IMR-90 (cell line): ENCODE data around the gene MRC1. TPM values are rescaled to one million over a fixed set of nuclear protein-coding genes. Genes with fewer than 3 reads are reported as not detected.

Experiments
- ATAC-seq: fragments of 200-7000 bp; cut with Tn5 transposase; 2 replicates; pipeline ENCODE4 v1.9.1; 2020; ENCODE audit warnings: low read depth, mild to moderate bottlenecking, moderate library complexity
- BruUV-seq: library from RNA; stranded (reverse); fragments of 400-500 nt; replicated peaks from 2 replicates; lab custom pipeline; 2021; lab: Mats Ljungman, UMichigan
- CTCF ChIA-PET: fragments of 300-600 bp; formaldehyde crosslinking; extraction: SDS; loops from one replicate; lab custom pipeline; 2021; ENCODE audit warnings: antibody characterized with exemption; lab: Yijun Ruan, JAX
- POLR2A ChIA-PET: fragments of 300-600 bp; sonication (Branson Sonifier 250); formaldehyde crosslinking; loops from one replicate; lab custom pipeline; 2022; ENCODE audit warnings: antibody characterized with exemption; ENCODE audit not compliant: unreplicated experiment; lab: Charles Lee
- DNase-seq: peaks from one replicate; pipeline ENCODE4 v3.0.0; 2013
- H2AFZ ChIP-seq: replicated peaks from 2 replicates; pipeline ENCODE3; 2013; ENCODE audit warnings: low read length, mild to moderate bottlenecking; ENCODE audit not compliant: poor library complexity
- H2AK5ac ChIP-seq: 2 replicates; pipeline ENCODE4 v1.6.1; 2013; ENCODE audit warnings: low read depth, low read length, inconsistent platforms
- H2AK9ac ChIP-seq: replicated peaks from 2 replicates; pipeline ENCODE3; 2013; ENCODE audit warnings: mild to moderate bottlenecking, low read depth, low read length, moderate library complexity; ENCODE audit not compliant: poor library complexity
- H2BK120ac ChIP-seq: 2 replicates; pipeline ENCODE4 v1.6.1; 2013; ENCODE audit warnings: low read depth, low read length, inconsistent platforms
- H2BK15ac ChIP-seq: 3 replicates; pipeline ENCODE4 v1.6.1; 2013; ENCODE audit warnings: low read depth, low read length, inconsistent platforms
- H2BK20ac ChIP-seq: 2 replicates; pipeline ENCODE4 v1.6.1; 2013; ENCODE audit warnings: low read depth, mild to moderate bottlenecking, inconsistent platforms, low read length, moderate library complexity
- H2BK5ac ChIP-seq: 2 replicates; pipeline ENCODE4 v1.6.1; 2013; ENCODE audit warnings: mild to moderate bottlenecking, low read depth, low read length, inconsistent platforms; ENCODE audit not compliant: poor library complexity, severe bottlenecking
- H3K14ac ChIP-seq: replicated peaks from 2 replicates; pipeline ENCODE4 v1.6.1; 2013; ENCODE audit warnings: low read depth, low read length, inconsistent platforms
- H3K18ac ChIP-seq: 2 replicates; pipeline ENCODE4 v1.6.1; 2013; ENCODE audit warnings: low read depth, low read length, control low read depth
- H3K23ac ChIP-seq: 2 replicates; pipeline ENCODE4 v1.6.1; 2013; ENCODE audit warnings: low read depth, low read length, inconsistent platforms
- H3K27ac ChIP-seq: 2 replicates; pipeline ENCODE4 v1.5.1; 2013; ENCODE audit warnings: mild to moderate bottlenecking, control low read depth, low read length; ENCODE audit not compliant: insufficient read depth
- H3K27me3 ChIP-seq: 2 replicates; pipeline ENCODE4 v1.6.1; 2013; ENCODE audit warnings: low read length; ENCODE audit not compliant: control insufficient read depth, insufficient read depth
- H3K36me3 ChIP-seq: 2 replicates; pipeline ENCODE4 v1.6.1; 2013; ENCODE audit warnings: low read length, mixed read lengths; ENCODE audit not compliant: control insufficient read depth, insufficient read depth
- H3K4ac ChIP-seq: 2 replicates; pipeline ENCODE4 v1.6.1; 2013; ENCODE audit warnings: low read depth, low read length, inconsistent platforms
- H3K4me1 ChIP-seq: 2 replicates; pipeline ENCODE4 v1.6.1; 2013; ENCODE audit warnings: low read length, mixed read lengths; ENCODE audit not compliant: control insufficient read depth, insufficient read depth
- H3K4me2 ChIP-seq: 2 replicates; pipeline ENCODE4 v1.6.1; 2013; ENCODE audit warnings: low read depth, mild to moderate bottlenecking, control low read depth, low read length, moderate library complexity
- H3K4me3 ChIP-seq: 2 replicates; pipeline ENCODE4 v1.5.1; 2013; ENCODE audit warnings: low read depth, mild to moderate bottlenecking, control low read depth, low read length, moderate library complexity; ENCODE audit not compliant: insufficient read depth
- H3K56ac ChIP-seq: 2 replicates; pipeline ENCODE4 v1.6.1; 2013; ENCODE audit warnings: low read length, inconsistent platforms; ENCODE audit not compliant: insufficient read depth; ENCODE audit errors: extremely low read depth
- H3K79me1 ChIP-seq, 2 experiments: 2 replicates each; pipeline ENCODE4 v1.6.1; 2013; ENCODE audit warnings: low read length in 2 of 2, inconsistent platforms in 1 of 2, low read depth in 1 of 2
- H3K9ac ChIP-seq: 2 replicates; pipeline ENCODE4 v1.6.1; 2013; ENCODE audit warnings: low read depth, low read length, control low read depth
- H3K9me1 ChIP-seq: 2 replicates; pipeline ENCODE4 v1.6.1; 2013; ENCODE audit warnings: low read length, inconsistent platforms; ENCODE audit not compliant: insufficient read depth
- H3K9me3 ChIP-seq: 2 replicates; pipeline ENCODE4 v1.6.1; 2013; ENCODE audit warnings: low read length; ENCODE audit not compliant: control insufficient read depth, insufficient read depth
- H4K20me1 ChIP-seq: 2 replicates; pipeline ENCODE4 v1.6.1; 2013; ENCODE audit warnings: low read length, inconsistent platforms; ENCODE audit not compliant: insufficient read depth
- H4K5ac ChIP-seq: 2 replicates; pipeline ENCODE4 v1.6.1; 2013; ENCODE audit warnings: mild to moderate bottlenecking, low read depth, low read length, control low read depth
- H4K8ac ChIP-seq, 2 experiments: 2 replicates each; pipeline ENCODE4 v1.6.1; 2013; ENCODE audit warnings: low read depth in 2 of 2, low read length in 2 of 2, control low read depth in 1 of 2, inconsistent platforms in 1 of 2
- H4K91ac ChIP-seq: 2 replicates; pipeline ENCODE4 v1.6.1; 2013; ENCODE audit warnings: low read depth, low read length, inconsistent platforms; ENCODE audit not compliant: insufficient read depth
- BHLHE40 ChIP-seq: fragments of 150-350 bp; IDR thresholded peaks from 2 replicates; pipeline ENCODE4 v1.6.1; 2016; ENCODE audit warnings: mild to moderate bottlenecking, low read depth, low read length
- CEBPB ChIP-seq: IDR thresholded peaks from 2 replicates; pipeline ENCODE4 v1.6.1; 2012; ENCODE audit warnings: low read depth, low read length, improper control_type of control experiment
- CHD1 ChIP-seq: IDR thresholded peaks from 2 replicates; pipeline ENCODE4 v1.6.1; 2012; ENCODE audit warnings: low read depth, low read length, improper control_type of control experiment
- CTCF ChIP-seq: conservative IDR thresholded peaks from 2 replicates; pipeline ENCODE4 v1.5.1; 2012; ENCODE audit warnings: mild to moderate bottlenecking, low read depth, low read length, improper control_type of control experiment
- ELK1 ChIP-seq: fragments of 150-350 bp; IDR thresholded peaks from 2 replicates; pipeline ENCODE4 v1.6.1; 2016; ENCODE audit warnings: low read depth, mild to moderate bottlenecking, low read length, moderate library complexity, borderline replicate concordance
- FOS ChIP-seq: fragments of 150-350 bp; IDR thresholded peaks from 2 replicates; pipeline ENCODE4 v1.6.1; 2016; ENCODE audit warnings: low read depth, low read length
- MAFK ChIP-seq: IDR thresholded peaks from 2 replicates; pipeline ENCODE4 v1.6.1; 2012; ENCODE audit warnings: low read depth, low read length, improper control_type of control experiment
- MAZ ChIP-seq: IDR thresholded peaks from 2 replicates; pipeline ENCODE4 v1.6.1; 2012; ENCODE audit warnings: low read depth, mild to moderate bottlenecking, low read length, improper control_type of control experiment, moderate library complexity, borderline replicate concordance
- MXI1 ChIP-seq: IDR thresholded peaks from 2 replicates; pipeline ENCODE4 v1.6.1; 2012; ENCODE audit warnings: low read depth, mild to moderate bottlenecking, low read length, moderate library complexity, borderline replicate concordance
- NFE2L2 ChIP-seq: fragments of 150-350 bp; IDR thresholded peaks from 2 replicates; pipeline ENCODE4 v1.6.1; 2016; ENCODE audit warnings: low read depth, mild to moderate bottlenecking, low read length
- POLR2A ChIP-seq: IDR thresholded peaks from 2 replicates; pipeline ENCODE4 v1.6.1; 2012; ENCODE audit warnings: mild to moderate bottlenecking, low read depth, low read length
- RAD21 ChIP-seq: IDR thresholded peaks from 2 replicates; pipeline ENCODE4 v1.6.1; 2012; ENCODE audit warnings: low read length, improper control_type of control experiment
- RCOR1 ChIP-seq: IDR thresholded peaks from 2 replicates; pipeline ENCODE4 v1.6.1; 2012; ENCODE audit warnings: mild to moderate bottlenecking, low read length, improper control_type of control experiment; ENCODE audit not compliant: insufficient replicate concordance
- RFX5 ChIP-seq: IDR thresholded peaks from 2 replicates; pipeline ENCODE4 v1.8.0; 2012; ENCODE audit warnings: low read depth, mild to moderate bottlenecking, low read length, moderate library complexity
- SMC3 ChIP-seq: fragments of 150-350 bp; IDR thresholded peaks from 2 replicates; pipeline ENCODE4 v1.6.1; 2016; ENCODE audit warnings: low read depth, mild to moderate bottlenecking, antibody characterized with exemption, low read length, moderate library complexity
- USF2 ChIP-seq: fragments of 150-350 bp; IDR thresholded peaks from 2 replicates; pipeline ENCODE4 v1.6.1; 2017; ENCODE audit warnings: mild to moderate bottlenecking, antibody characterized with exemption, low read length, low read depth
- dilution Hi-C: fragments of 300-500 bp; cut with HindIII; formaldehyde crosslinking; loops from one replicate; pipeline ENCODE4 v1.14.3; 2018; ENCODE audit warnings: low sequenced_read_pairs; ENCODE audit not compliant: unreplicated experiment
- in situ Hi-C: fragments of 300-500 bp; cut with MboI; formaldehyde crosslinking; loops from 3 replicates; pipeline ENCODE4 v1.14.3; 2019; ENCODE audit warnings: low sequenced_read_pairs, inconsistent platforms, mixed read lengths
- intact Hi-C: fragments of 100-400 bp; cut with micrococcal nuclease; formaldehyde crosslinking; loops from 2 replicates; pipeline ENCODE4 v1.10.0; 2022
- polyA plus RNA-seq, 3 experiments: library from polyadenylated mRNA; depleted of rRNA; stranded (reverse); fragments of >200 nt; gene quantifications; 2 replicates each; pipeline ENCODE4 v1.2.3, GENCODE V29; 2012; ENCODE audit warnings: low replicate concordance in 1 of 3
- total RNA-seq: library from RNA; depleted of rRNA; stranded (reverse); fragments of >200 nt; gene quantifications from 2 replicates; pipeline ENCODE4 v1.2.3, GENCODE V29; 2012

Gene MRC1
- total and polyA plus RNA-seq, 2 of the 4 experiments (the other 2 are of a cell fraction): not detected

GRCh38 chr10:17888189-17888588, 79.0 kb downstream of the MRC1 start:
- Histone ChIP-seq H2BK20ac (no peak overlapping the region), H2BK5ac (no peak overlapping the region), H4K20me1 (no peaks in the 10 kb centered on the region), H3K4ac (no peak overlapping the region), H4K8ac (no peak overlapping the region), H3K4me1 (no peaks in the 10 kb centered on the region), H3K36me3 (no peaks in the 10 kb centered on the region), H3K18ac (no peak overlapping the region), H3K56ac (no peak overlapping the region), H2AK9ac (no peak overlapping the region), H3K4me2 (no peak overlapping the region), H3K27me3 (peaks cover 5% of the 10 kb centered on the region; the same call in 1 of the 2 replicates), H2BK15ac (no peak overlapping the region), H3K9me1 (no peaks in the 10 kb centered on the region), H3K14ac (no peak overlapping the region), H3K9me3 (no peaks in the 10 kb centered on the region), H2AK5ac (no peak overlapping the region), H3K23ac (no peak overlapping the region), H3K4me3 (no peak overlapping the region), H3K27ac (no peak overlapping the region), H4K5ac (no peak overlapping the region), H4K91ac (no peak overlapping the region), H3K9ac (no peak overlapping the region), H3K79me1 (no peaks in the 10 kb centered on the region), H2AFZ (no peak overlapping the region), H2BK120ac (no peak overlapping the region)
- no peak for DNase-seq
- BruUV-seq: no TSS peak
- dilution Hi-C loops: no loop called here
- in situ Hi-C loops: no loop called here
- ATAC-seq: no peak
- ChIA-PET POLR2A (no interaction called here), CTCF (no interaction called here)
- intact Hi-C loops: no loop called here
- no peak for TF ChIP-seq MXI1
- no peak for TF ChIP-seq FOS
- no peak for TF ChIP-seq POLR2A
- no peak for TF ChIP-seq RFX5
- no peak for TF ChIP-seq NFE2L2
- TF ChIP-seq SMC3: no peak
- TF ChIP-seq USF2: no peak
- no peak for TF ChIP-seq RCOR1
- TF ChIP-seq MAFK: no peak
- TF ChIP-seq RAD21: no peak
- TF ChIP-seq ELK1: no peak
- TF ChIP-seq BHLHE40: no peak
- no peak for TF ChIP-seq CTCF
- no peak for TF ChIP-seq MAZ
- TF ChIP-seq CEBPB: no peak
- no peak for TF ChIP-seq CHD1
